ENCODE results near the gene OTOGL.
"Not testable (repeated sequence)": the region's sequence is repeated elsewhere in the genome, so short reads cannot be mapped to it uniquely, and the experiment has no call there.

DNA sequence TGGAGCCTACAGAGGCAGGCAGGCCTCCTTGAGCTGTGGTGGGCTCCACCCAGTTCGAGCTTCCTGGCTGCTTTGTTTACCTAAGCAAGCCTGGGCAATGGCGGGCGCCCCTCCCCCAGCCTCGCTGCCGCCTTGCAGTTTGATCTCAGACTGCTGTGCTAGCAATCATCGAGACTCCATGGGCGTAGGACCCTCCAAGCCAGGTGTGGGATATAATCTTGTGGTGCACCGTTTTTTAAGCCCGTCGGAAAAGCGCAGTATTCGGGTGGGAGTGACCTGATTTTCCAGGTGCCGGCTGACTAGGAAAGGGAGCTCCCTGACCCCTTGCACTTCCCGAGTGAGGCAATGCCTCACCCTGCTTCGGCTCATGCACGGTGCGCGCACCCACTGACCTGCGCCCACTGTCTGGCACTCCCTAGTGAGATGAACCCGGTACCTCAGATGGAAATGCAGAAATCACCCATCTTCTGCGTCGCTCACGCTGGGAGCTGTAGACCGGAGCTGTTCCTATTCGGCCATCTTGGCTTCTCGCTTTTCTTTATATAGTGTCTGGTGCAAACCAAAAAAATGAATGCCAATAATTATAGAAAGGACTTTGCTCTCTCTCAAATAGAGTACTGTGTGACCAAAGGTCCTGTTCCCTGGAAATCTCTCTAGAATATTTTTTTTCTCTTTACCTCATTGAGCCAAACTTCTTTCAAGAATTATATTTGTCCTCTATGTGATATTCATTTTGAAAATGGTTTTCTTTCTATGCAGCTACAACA is 50.4 kb downstream of the OTOGL start:
- TF ChIP-seq, protein P1, sequence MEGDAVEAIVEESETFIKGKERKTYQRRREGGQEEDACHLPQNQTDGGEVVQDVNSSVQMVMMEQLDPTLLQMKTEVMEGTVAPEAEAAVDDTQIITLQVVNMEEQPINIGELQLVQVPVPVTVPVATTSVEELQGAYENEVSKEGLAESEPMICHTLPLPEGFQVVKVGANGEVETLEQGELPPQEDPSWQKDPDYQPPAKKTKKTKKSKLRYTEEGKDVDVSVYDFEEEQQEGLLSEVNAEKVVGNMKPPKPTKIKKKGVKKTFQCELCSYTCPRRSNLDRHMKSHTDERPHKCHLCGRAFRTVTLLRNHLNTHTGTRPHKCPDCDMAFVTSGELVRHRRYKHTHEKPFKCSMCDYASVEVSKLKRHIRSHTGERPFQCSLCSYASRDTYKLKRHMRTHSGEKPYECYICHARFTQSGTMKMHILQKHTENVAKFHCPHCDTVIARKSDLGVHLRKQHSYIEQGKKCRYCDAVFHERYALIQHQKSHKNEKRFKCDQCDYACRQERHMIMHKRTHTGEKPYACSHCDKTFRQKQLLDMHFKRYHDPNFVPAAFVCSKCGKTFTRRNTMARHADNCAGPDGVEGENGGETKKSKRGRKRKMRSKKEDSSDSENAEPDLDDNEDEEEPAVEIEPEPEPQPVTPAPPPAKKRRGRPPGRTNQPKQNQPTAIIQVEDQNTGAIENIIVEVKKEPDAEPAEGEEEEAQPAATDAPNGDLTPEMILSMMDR (IDR thresholded peaks at IDR 0.05) = not testable (repeated sequence)
- TF ChIP-seq ZFX (IDR thresholded peaks at IDR 0.05; ENCODE audit: borderline replicate concordance) = not testable (repeated sequence)
